Right forelimb (tissue), 1 donor: ENCODE measurements around the gene ATG16L1.

Experiments
- DNase-seq: peaks from one replicate; pipeline ENCODE4 v3.0.0-alpha.2; 2018

The ATG16L1 gene

GRCh38 chr2:233338046-233338445 lies 86.6 kb downstream of the ATG16L1 start:
- no peak for DNase-seq

GRCh38 chr2:233338812-233339368 lies 87.4 kb downstream of the ATG16L1 start:
- DNase-seq: no peak

GRCh38 chr2:233339427-233339826 lies 88.0 kb downstream of the ATG16L1 start:
- no peak for DNase-seq

GRCh38 chr2:233341296-233341695 lies 89.8 kb downstream of the ATG16L1 start:
- DNase-seq: no peak

DNA sequence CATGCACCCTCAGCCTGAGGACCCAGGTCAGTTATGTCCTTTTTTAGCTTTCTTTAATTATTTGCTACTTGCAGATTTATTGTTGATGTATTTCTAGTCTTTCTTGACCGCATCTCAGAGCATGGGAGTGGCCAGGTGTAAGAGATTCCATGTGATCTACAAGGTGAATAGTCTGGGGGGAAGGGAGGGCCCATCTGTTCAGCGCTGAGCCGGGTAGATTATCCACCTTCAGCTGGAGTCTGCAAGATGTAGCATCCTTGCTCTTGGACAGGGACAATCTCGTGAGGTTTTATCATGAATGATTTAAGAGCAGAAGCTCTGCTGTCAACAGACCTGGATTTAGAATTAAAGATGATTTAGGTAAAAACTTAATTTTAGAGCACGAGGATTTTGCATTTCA lies 90.8 kb downstream of the ATG16L1 start:
- DNase-seq: no peak

DNA sequence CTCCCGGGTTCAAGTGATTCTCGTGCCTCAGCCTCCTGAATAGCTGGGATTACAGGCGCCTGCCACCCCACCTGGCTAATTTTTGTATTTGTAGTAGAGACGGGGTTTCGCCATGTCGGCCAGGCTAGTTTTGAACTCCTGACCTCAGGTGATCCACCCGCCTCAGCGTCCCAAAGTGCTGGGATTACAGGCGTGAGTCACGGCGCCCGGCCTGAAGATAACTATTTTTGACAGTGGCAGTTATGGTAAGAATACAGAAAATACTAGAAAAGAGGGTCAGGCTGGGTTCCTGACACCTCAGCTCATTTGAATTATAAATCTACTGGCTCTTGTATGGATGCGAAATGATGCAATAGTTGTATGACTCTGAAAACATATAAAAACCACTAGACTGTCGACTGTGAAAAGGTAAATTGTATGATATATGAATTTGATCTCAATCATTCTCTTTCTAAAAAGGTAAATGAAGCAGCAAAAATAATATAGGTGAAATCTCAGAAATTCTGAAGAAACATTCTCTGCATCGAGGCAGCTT lies 91.8 kb downstream of the ATG16L1 start:
- DNase-seq: no peak
